HG03097 (cell line): ENCODE data around the gene SNAP29.
A peak's percentile ranks its signal among the peaks of the same experiment; 100 is the strongest.
"Not testable (repeated sequence)": the region's sequence is repeated elsewhere in the genome, so short reads cannot be mapped to it uniquely, and the experiment has no call there.

Experiments
- ATAC-seq: cut with Tn5 transposase; IDR thresholded peaks from one replicate; pipeline ENCODE4 v1.9.1; 2021; ENCODE audit not compliant: unreplicated experiment, low FRiP score

Gene SNAP29

GRCh38 chr22:20834206-20834605, 24.6 kb upstream of the SNAP29 start:
- ATAC-seq: no peak

GRCh38 chr22:20834725-20835124, 24.1 kb upstream of the SNAP29 start:
- ATAC-seq: no peak

GRCh38 chr22:20836987-20837823, 21.6 kb upstream of the SNAP29 start:
- no peak for ATAC-seq

- not testable (repeated sequence) for ATAC-seq
Observed at GRCh38 chr22:20839354-20839753, 19.5 kb upstream of the SNAP29 start.

- no peak for ATAC-seq
Observed at GRCh38 chr22:20839837-20840645, 18.8 kb upstream of the SNAP29 start.

GRCh38 chr22:20840646-20841371, 18.0 kb upstream of the SNAP29 start:
- ATAC-seq: no peak

- no peak for ATAC-seq
Observed at GRCh38 chr22:20843501-20843900, 15.3 kb upstream of the SNAP29 start.

GRCh38 chr22:20844055-20845037, 14.5 kb upstream of the SNAP29 start:
- ATAC-seq: no peak

GRCh38 chr22:20847318-20847822, 11.4 kb upstream of the SNAP29 start:
- no peak for ATAC-seq

- no peak for ATAC-seq
Observed at GRCh38 chr22:20852076-20852475, 6.7 kb upstream of the SNAP29 start.

GRCh38 chr22:20852503-20852902, 6.3 kb upstream of the SNAP29 start:
- no peak for ATAC-seq

- ATAC-seq: no peak
Observed at GRCh38 chr22:20853236-20853660, 5.6 kb upstream of the SNAP29 start.

- no peak for ATAC-seq
Observed at GRCh38 chr22:20857247-20857643, 1.6 kb upstream of the SNAP29 start.

GRCh38 chr22:20857838-20858614, 781 bp upstream of the SNAP29 start:
- ATAC-seq: peak; percentile 42

GRCh38 chr22:20859615-20860014, 808 bp downstream of the SNAP29 start:
- ATAC-seq: no peak

GRCh38 chr22:20862540-20862939, 3.7 kb downstream of the SNAP29 start:
- ATAC-seq: no peak

- no peak for ATAC-seq
Observed at GRCh38 chr22:20863366-20863765, 4.6 kb downstream of the SNAP29 start.

- no peak for ATAC-seq
Observed at GRCh38 chr22:20864186-20864908, 5.5 kb downstream of the SNAP29 start.
